GM12872 (cell line): ENCODE results near the gene CROCC2.

ENCODE experiments used
- CTCF ChIP-seq: IDR thresholded peaks from 3 replicates; pipeline ENCODE4 v1.5.1; 2011; ENCODE audit warnings: low read depth, mild to moderate bottlenecking, low read length, moderate library complexity; ENCODE audit not compliant: insufficient read depth

The CROCC2 gene

GRCh38 chr2:240963065-240963867, 57.1 kb downstream of the CROCC2 start:
- no peak for TF ChIP-seq CTCF

- TF ChIP-seq CTCF: no peak
These were observed 58.0 kb downstream of the CROCC2 start for GRCh38 chr2:240963868-240964703.

- no peak for TF ChIP-seq CTCF
These were observed 58.7 kb downstream of the CROCC2 start for GRCh38 chr2:240964704-240965295.

GRCh38 chr2:240965296-240965904, 59.3 kb downstream of the CROCC2 start:
- TF ChIP-seq CTCF: no peak

- TF ChIP-seq CTCF: no peak
These were observed 59.8 kb downstream of the CROCC2 start for GRCh38 chr2:240965905-240966456.

GRCh38 chr2:240966457-240966905, 60.3 kb downstream of the CROCC2 start:
- TF ChIP-seq CTCF: no peak
